Lower lobe of right lung (tissue), 2 donors: ENCODE data around the gene REPS2. TPM values are rescaled to one million over a fixed set of nuclear protein-coding genes. Genes with fewer than 3 reads are reported as not detected.

ENCODE experiments used
- ATAC-seq, 2 donors: fragments of 200-7000 bp; cut with Tn5 transposase; one replicate each; pipeline ENCODE4 v1.9.1; 2020 to 2022; ENCODE audit warnings: mild to moderate bottlenecking in 2 of 2, moderate library complexity in 2 of 2
- DNase-seq: peaks from one replicate; pipeline ENCODE4 v3.0.0-alpha.2; 2020
- H3K27ac ChIP-seq: fragments of 200-600 bp; one replicate; pipeline ENCODE4 v1.8.0; 2022
- H3K27me3 ChIP-seq: fragments of 200-600 bp; one replicate; pipeline ENCODE4 v1.8.0; 2022; ENCODE audit warnings: low read depth
- H3K36me3 ChIP-seq: fragments of 200-600 bp; one replicate; pipeline ENCODE4 v1.8.0; 2022; ENCODE audit warnings: mild to moderate bottlenecking
- H3K4me1 ChIP-seq: fragments of 200-600 bp; one replicate; pipeline ENCODE4 v1.8.0; 2022
- H3K4me3 ChIP-seq: fragments of 200-600 bp; one replicate; pipeline ENCODE4 v1.8.0; 2022; ENCODE audit warnings: mild to moderate bottlenecking
- H3K9me3 ChIP-seq: fragments of 200-600 bp; one replicate; pipeline ENCODE4 v1.8.0; 2022
- intact Hi-C: fragments of 100-400 bp; cut with DNase I; formaldehyde crosslinking; loops from one replicate; pipeline ENCODE4 v1.11.0; 2022
- total RNA-seq: library from RNA; stranded (reverse); fragmentation: NEBNext Ultra II Directional; extraction: Animal tissue kit (Norgen Biotek cat#: 25700); gene quantifications from one replicate; pipeline ENCODE4 v1.2.1, GENCODE V29; 2021
- TF ChIP-seq, protein P1 (sequence below): fragments of 200-600 bp; IDR thresholded peaks from one replicate; pipeline ENCODE4 v1.8.0; 2022; ENCODE audit warnings: antibody characterized with exemption, mild to moderate bottlenecking
- donor health status: DM: no; HTN: yes; CAD: no; lungs with severe emphysema.

REPS2 gene
- total RNA-seq, 1 donor from 2014 or later = 18.5 TPM

DNA sequence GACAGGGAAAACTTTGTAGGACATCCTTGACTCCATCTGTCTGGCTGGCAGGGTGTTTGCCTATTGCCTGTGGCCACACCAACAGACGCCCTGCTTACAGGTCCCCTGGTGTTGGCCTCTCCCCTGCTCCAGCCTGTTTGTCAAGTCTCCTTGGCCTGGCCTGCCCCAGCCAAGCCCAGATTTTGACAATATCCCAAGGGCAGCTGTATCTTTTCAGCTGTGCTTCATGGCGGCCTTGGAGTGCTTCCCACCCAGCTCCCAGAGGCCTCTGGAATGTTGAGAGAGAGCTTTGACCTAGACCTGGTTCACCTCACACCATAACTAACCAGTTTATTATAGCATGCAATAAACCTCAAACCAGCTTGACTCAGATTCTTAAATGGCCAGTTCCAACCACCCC, 224.5 kb downstream of the REPS2 start:
- TF ChIP-seq, protein P1, sequence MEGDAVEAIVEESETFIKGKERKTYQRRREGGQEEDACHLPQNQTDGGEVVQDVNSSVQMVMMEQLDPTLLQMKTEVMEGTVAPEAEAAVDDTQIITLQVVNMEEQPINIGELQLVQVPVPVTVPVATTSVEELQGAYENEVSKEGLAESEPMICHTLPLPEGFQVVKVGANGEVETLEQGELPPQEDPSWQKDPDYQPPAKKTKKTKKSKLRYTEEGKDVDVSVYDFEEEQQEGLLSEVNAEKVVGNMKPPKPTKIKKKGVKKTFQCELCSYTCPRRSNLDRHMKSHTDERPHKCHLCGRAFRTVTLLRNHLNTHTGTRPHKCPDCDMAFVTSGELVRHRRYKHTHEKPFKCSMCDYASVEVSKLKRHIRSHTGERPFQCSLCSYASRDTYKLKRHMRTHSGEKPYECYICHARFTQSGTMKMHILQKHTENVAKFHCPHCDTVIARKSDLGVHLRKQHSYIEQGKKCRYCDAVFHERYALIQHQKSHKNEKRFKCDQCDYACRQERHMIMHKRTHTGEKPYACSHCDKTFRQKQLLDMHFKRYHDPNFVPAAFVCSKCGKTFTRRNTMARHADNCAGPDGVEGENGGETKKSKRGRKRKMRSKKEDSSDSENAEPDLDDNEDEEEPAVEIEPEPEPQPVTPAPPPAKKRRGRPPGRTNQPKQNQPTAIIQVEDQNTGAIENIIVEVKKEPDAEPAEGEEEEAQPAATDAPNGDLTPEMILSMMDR = no peak
- no peaks in the 10 kb centered on the region for H3K9me3 ChIP-seq
- H3K4me3 ChIP-seq = no peak overlapping the region
- ATAC-seq = no peak
- no peaks in the 10 kb centered on the region for H3K4me1 ChIP-seq
- H3K36me3 ChIP-seq = no peaks in the 10 kb centered on the region
- DNase-seq = no peak
- no peak overlapping the region for H3K27ac ChIP-seq
- intact Hi-C loops = no loop called here
- no peaks in the 10 kb centered on the region for H3K27me3 ChIP-seq

DNA sequence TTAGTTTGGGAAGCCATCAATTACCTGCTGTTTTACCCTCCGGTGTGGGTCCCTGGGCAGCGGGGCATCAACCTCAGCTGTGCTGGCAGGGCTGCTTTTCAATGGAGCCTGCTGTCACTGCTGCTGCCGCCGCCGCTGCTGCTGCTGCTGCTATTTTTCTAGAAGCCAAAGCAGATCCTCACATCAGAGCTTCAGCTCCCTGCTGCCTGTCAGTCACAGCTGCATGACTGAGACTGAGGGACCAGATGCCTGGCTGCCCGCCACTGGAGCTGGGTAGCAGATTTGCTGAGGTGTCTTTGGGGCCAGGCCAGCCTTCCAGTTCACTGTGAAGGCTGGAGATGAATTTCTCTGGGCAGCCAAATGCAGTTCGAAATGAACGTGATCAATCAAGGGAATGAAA, 228.2 kb downstream of the REPS2 start:
- Histone ChIP-seq H3K27ac (no peak overlapping the region), H3K9me3 (no peaks in the 10 kb centered on the region), H3K4me3 (no peak overlapping the region), H3K27me3 (no peaks in the 10 kb centered on the region), H3K36me3 (no peaks in the 10 kb centered on the region), H3K4me1 (no peaks in the 10 kb centered on the region)
- no peak for DNase-seq
- TF ChIP-seq, protein P1 = no peak
- intact Hi-C loops = no loop called here
- no peak for ATAC-seq

DNA sequence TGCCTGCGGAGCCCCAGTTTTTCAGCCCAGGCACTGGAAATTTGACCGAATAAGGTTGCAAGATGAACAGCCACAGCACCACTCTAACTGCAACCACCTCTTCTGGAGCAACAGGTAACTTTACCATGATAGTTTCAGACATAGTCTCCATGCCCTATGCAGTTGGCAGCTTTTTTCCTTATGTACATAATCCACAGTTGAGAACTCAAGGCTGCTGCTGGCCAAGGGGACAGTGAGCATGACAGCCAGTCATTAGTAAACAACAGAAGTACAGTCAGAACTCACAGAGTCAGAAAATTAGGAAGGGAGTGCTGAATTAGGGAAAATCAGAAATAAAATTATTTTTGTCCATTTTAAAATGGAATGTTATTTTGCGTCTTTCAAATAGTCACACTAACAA, 235.9 kb downstream of the REPS2 start:
- no peak overlapping the region for H3K27ac ChIP-seq
- no peak overlapping the region for H3K4me3 ChIP-seq
- DNase-seq = no peak
- no peaks in the 10 kb centered on the region for H3K36me3 ChIP-seq
- ATAC-seq = no peak
- no peaks in the 10 kb centered on the region for H3K9me3 ChIP-seq
- intact Hi-C loops = no loop called here
- TF ChIP-seq, protein P1 = no peak
- H3K4me1 ChIP-seq = no peaks in the 10 kb centered on the region
- no peaks in the 10 kb centered on the region for H3K27me3 ChIP-seq

DNA sequence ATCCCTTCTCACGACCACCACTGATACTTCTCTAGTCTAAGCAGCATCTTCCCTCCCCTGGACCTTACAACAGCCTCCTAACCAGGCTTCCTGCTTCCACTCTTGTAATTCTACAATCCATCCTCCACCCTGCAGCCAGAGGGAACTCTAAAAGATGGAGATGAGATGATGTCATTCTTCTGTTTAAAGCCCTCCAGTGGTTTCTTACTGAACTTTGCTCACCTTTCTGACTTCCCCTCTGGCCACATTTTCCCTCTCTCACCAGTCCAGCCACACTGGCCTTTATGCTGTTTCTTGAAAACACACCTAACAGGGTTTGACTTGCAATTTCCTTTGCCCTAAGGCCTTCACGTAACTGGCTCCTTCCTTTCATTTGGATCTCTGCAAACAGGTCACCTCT, 237.1 kb downstream of the REPS2 start:
- TF ChIP-seq, protein P1 = no peak
- Histone ChIP-seq H3K36me3 (no peaks in the 10 kb centered on the region), H3K27ac (no peak overlapping the region), H3K27me3 (no peaks in the 10 kb centered on the region), H3K4me1 (no peaks in the 10 kb centered on the region), H3K4me3 (no peak overlapping the region), H3K9me3 (no peaks in the 10 kb centered on the region)
- DNase-seq (no peak), ATAC-seq (no peak)
- intact Hi-C loops = no loop called here

DNA sequence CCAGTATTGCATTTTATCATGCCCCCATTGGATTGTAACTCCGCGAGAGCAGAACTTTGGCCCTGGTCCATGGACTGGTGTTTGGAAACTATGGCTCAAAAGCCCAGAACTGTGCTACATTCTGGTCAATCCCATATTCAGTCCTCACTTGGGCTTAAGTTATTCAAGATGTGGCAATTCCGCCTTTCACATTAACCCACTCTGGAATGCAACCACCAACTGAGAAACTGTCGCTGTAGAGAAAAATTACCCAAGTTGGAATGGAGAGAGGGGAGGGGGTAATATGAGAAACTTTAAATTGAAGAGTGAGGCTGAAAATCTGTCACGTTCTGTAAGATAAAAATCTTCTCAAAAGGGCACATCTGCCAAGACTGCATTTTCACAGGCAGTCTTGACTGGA, 239.0 kb downstream of the REPS2 start:
- intact Hi-C loops = no loop called here
- H3K27me3 ChIP-seq = no peaks in the 10 kb centered on the region
- DNase-seq (no peak), ATAC-seq (no peak)
- no peaks in the 10 kb centered on the region for H3K36me3 ChIP-seq
- H3K4me3 ChIP-seq = no peak overlapping the region
- H3K27ac ChIP-seq = no peak overlapping the region
- no peaks in the 10 kb centered on the region for H3K4me1 ChIP-seq
- TF ChIP-seq, protein P1 = no peak
- no peaks in the 10 kb centered on the region for H3K9me3 ChIP-seq
